ENCODE results near the gene ZC2HC1C. TPM values are rescaled to one million over a fixed set of nuclear protein-coding genes. Genes with fewer than 3 reads are reported as not detected.

ZC2HC1C gene
- total RNA-seq, 2 experiments from 2014 or later: 0.64 to 0.86 TPM

GRCh38 chr14:75081660-75082229 is 12.3 kb downstream of the ZC2HC1C start:
- intact Hi-C loops (cut with micrococcal nuclease): no loop called here
- no peak overlapping the region for H3K4me3 Mint-ChIP-seq

DNA sequence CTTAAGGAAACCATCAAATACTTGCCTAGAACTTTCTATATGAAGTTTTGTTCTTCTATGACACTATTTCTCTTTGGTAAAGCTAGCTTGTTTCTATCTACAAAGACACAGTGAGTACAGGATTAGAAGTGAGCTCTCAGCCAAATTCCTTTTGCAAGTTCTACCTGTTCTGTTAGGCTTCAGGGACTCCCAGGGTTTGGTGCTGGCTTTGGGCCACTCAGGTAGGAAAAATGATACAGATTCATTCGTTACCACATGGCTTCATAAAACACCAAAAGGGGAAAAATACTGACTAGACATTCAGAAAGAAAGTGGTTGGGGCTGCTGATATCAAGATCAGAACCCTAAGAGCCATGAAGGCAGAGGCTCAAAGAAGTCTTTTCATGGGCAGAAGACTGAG is 13.8 kb downstream of the ZC2HC1C start:
- Mint-ChIP-seq H3K27me3 (ENCODE audit: low read depth) (no peaks in the 10 kb centered on the region), H3K27ac (no peak overlapping the region), H3K4me3 (no peak overlapping the region), H3K9me3 (no peaks in the 10 kb centered on the region), H3K36me3 (ENCODE audit: low read depth) (peaks cover 13% of the 10 kb centered on the region), H3K4me1 (ENCODE audit: low read depth) (no peaks in the 10 kb centered on the region)
- no peak for DNase-seq
- intact Hi-C loops (cut with micrococcal nuclease): no loop called here
- CTCF ChIA-PET: interaction anchor here (1.4 kb wide), 1 partner anchor 136 kb away, joined by 3 read pairs; no protein-coding TSS in a partner anchor

More at GRCh38 chr14:75081660-75082229, 12.3 kb downstream of the ZC2HC1C start:
- Mint-ChIP-seq H3K4me1 (ENCODE audit: low read depth) (no peaks in the 10 kb centered on the region), H3K27me3 (ENCODE audit: low read depth) (no peaks in the 10 kb centered on the region), H3K27ac (no peak overlapping the region), H3K36me3 (ENCODE audit: low read depth) (peaks cover 9% of the 10 kb centered on the region), H3K9me3 (no peaks in the 10 kb centered on the region)
- no peak for DNase-seq
- CTCF ChIA-PET: no interaction called here

DNA sequence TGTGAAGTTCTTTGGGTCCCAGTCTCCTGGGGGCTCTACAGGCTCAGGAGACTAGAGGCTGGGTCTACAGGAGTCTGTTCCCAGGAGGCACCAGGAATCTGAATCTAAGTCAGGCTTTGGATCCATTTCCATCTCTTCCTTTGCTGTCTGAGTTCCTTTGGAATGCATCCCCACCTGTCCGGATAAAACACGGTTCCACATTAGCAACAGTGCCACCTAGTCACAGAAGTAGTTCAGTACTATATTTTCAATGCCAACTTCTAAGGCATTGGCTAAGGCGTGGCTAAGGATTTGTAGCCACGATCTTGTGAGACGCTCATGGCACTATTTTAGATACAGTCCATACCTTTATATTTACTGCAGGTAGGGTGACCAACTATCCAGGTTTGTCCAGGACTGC is 15.1 kb downstream of the ZC2HC1C start:
- H3K36me3 Mint-ChIP-seq (ENCODE audit: low read depth): peaks cover 13% of the 10 kb centered on the region
- intact Hi-C loops (cut with micrococcal nuclease): no loop called here

DNA sequence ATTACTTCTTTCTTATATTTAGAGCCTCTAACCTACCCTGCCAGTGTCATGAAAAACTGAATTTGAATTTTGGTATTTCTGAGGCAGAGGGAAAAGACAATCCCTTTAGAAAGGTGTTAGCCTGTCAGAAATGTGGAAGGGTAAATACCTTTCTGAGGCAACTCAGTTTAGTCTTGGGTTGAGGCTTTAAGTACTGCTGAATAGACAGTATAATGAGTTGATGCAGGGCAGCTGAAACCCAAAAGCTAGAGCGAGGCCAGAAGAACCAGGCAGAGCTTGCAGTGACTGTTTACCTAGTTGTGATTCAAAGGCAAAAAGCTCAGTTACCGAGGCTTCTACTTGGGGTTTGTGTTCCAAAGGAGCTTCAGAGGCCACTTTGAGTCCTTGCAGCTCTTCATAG is 18.7 kb downstream of the ZC2HC1C start:
- intact Hi-C loops (cut with micrococcal nuclease): loop anchor here (1.0 kb wide), 3 partner anchors 142 to 227 kb away; no protein-coding TSS in a partner anchor
- H3K27ac Mint-ChIP-seq: no peak overlapping the region
- no peak for DNase-seq

More for the DNA sequence above, 15.1 kb downstream of the ZC2HC1C start:
- no peak overlapping the region for H3K27ac Mint-ChIP-seq
- H3K4me1 Mint-ChIP-seq (ENCODE audit: low read depth): no peaks in the 10 kb centered on the region
- H3K4me3 Mint-ChIP-seq: no peak overlapping the region
- DNase-seq: no peak
- CTCF ChIA-PET: interaction anchor here (1.7 kb wide), 1 partner anchor 223 kb away, joined by 4 read pairs; no protein-coding TSS in a partner anchor
- H3K9me3 Mint-ChIP-seq: no peaks in the 10 kb centered on the region
- no peaks in the 10 kb centered on the region for H3K27me3 Mint-ChIP-seq (ENCODE audit: low read depth)

DNA sequence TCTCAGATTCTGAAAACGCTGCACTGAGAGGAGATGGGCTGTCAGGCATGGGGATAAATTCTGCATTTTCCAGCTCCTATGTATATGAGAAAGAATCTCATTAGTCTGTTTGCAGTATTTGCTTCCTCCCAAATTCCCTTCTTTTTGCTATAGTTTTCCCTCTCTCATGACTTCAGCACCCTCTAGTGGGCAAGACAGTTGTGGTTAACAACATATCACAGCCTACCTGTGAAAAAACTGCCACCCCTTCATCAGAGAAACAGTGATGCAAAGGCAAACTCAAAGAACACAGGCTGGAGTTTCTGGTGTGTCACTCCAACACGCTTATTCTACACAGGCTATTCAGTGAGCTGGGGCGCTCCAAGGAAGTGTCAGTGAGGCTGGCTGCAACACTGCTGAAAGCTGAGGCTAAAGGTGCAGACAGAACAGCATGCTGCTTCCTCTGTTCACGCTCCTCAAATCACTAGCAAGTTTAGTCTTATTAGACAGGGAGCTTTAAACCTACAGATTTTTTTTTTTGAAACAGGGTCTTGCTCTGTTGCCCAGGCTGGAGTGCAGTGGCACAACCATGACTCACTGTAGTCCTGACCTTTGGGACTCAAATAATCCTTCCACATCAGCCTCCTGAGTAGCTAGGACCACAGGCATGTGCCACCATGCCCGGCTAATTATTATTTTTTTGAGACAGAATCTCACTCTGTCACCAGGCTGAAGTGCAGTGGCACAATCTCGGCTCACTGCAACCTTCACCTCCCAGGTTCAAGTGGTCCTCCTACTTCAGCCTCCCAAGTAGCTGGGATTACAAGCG is 19.3 kb downstream of the ZC2HC1C start:
- no peaks in the 10 kb centered on the region for H3K27me3 Mint-ChIP-seq (ENCODE audit: low read depth)
- no peak overlapping the region for H3K4me3 Mint-ChIP-seq
- CTCF ChIA-PET: interaction anchor here (0.6 to 6.8 kb wide), 54 partner anchors 10 to 480 kb away, joined by 3 to 75 read pairs (median 4); partner anchors contain the start of genes ACYP1, EIF2B2, MLH3 and PROX2
- H3K9me3 Mint-ChIP-seq: no peaks in the 10 kb centered on the region
- peaks cover 12% of the 10 kb centered on the region for H3K36me3 Mint-ChIP-seq (ENCODE audit: low read depth)
- H3K4me1 Mint-ChIP-seq (ENCODE audit: low read depth): no peaks in the 10 kb centered on the region
- no peak overlapping the region for H3K27ac Mint-ChIP-seq
- DNase-seq: peak; percentile 62
- intact Hi-C loops (cut with micrococcal nuclease): loop anchor here (1.0 kb wide), 3 partner anchors 142 to 227 kb away; no protein-coding TSS in a partner anchor

More for the DNA sequence above, 18.7 kb downstream of the ZC2HC1C start:
- H3K9me3 Mint-ChIP-seq: no peaks in the 10 kb centered on the region
- H3K4me3 Mint-ChIP-seq: no peak overlapping the region
- no peaks in the 10 kb centered on the region for H3K4me1 Mint-ChIP-seq (ENCODE audit: low read depth)
- CTCF ChIA-PET: interaction anchor here (0.6 to 6.8 kb wide), 47 partner anchors 10 to 477 kb away, joined by 3 to 75 read pairs (median 4); partner anchors contain the start of genes ACYP1, EIF2B2, PROX2 and ZC2HC1C
- H3K27me3 Mint-ChIP-seq (ENCODE audit: low read depth): no peaks in the 10 kb centered on the region
- peaks cover 12% of the 10 kb centered on the region for H3K36me3 Mint-ChIP-seq (ENCODE audit: low read depth)

- peaks cover 19% of the 10 kb centered on the region for H3K36me3 Mint-ChIP-seq (ENCODE audit: low read depth)
- intact Hi-C loops (cut with micrococcal nuclease): no loop called here
- H3K27me3 Mint-ChIP-seq (ENCODE audit: low read depth): no peaks in the 10 kb centered on the region
- no peaks in the 10 kb centered on the region for H3K9me3 Mint-ChIP-seq
- DNase-seq: no peak
- no peak overlapping the region for H3K4me3 Mint-ChIP-seq
- H3K27ac Mint-ChIP-seq: no peak overlapping the region
- CTCF ChIA-PET: interaction anchor here (0.6 to 6.8 kb wide), 6 partner anchors 144 to 744 kb away, joined by 3 to 75 read pairs (median 4); no protein-coding TSS in a partner anchor
- no peaks in the 10 kb centered on the region for H3K4me1 Mint-ChIP-seq (ENCODE audit: low read depth)
Measured at GRCh38 chr14:75090353-75090752, 20.9 kb downstream of the ZC2HC1C start.

- Mint-ChIP-seq H3K36me3 (ENCODE audit: low read depth) (peaks cover 14% of the 10 kb centered on the region), H3K4me3 (no peak overlapping the region), H3K27ac (no peak overlapping the region), H3K9me3 (no peaks in the 10 kb centered on the region), H3K27me3 (ENCODE audit: low read depth) (no peaks in the 10 kb centered on the region), H3K4me1 (ENCODE audit: low read depth) (no peaks in the 10 kb centered on the region)
- no peak for DNase-seq
- CTCF ChIA-PET: interaction anchor here (0.6 to 6.8 kb wide), 5 partner anchors 122 to 745 kb away, joined by 3 to 75 read pairs (median 3); no protein-coding TSS in a partner anchor
- intact Hi-C loops (cut with micrococcal nuclease): no loop called here
Measured at GRCh38 chr14:75091251-75091650, 21.8 kb downstream of the ZC2HC1C start.

GRCh38 chr14:75092698-75093097 is 23.3 kb downstream of the ZC2HC1C start:
- no peaks in the 10 kb centered on the region for H3K9me3 Mint-ChIP-seq
- no peak overlapping the region for H3K4me3 Mint-ChIP-seq
- intact Hi-C loops (cut with micrococcal nuclease): no loop called here
- CTCF ChIA-PET: no interaction called here
- peaks cover 11% of the 10 kb centered on the region for H3K36me3 Mint-ChIP-seq (ENCODE audit: low read depth)
- no peak for DNase-seq
- no peak overlapping the region for H3K27ac Mint-ChIP-seq
- no peaks in the 10 kb centered on the region for H3K27me3 Mint-ChIP-seq (ENCODE audit: low read depth)
- H3K4me1 Mint-ChIP-seq (ENCODE audit: low read depth): no peaks in the 10 kb centered on the region

DNA sequence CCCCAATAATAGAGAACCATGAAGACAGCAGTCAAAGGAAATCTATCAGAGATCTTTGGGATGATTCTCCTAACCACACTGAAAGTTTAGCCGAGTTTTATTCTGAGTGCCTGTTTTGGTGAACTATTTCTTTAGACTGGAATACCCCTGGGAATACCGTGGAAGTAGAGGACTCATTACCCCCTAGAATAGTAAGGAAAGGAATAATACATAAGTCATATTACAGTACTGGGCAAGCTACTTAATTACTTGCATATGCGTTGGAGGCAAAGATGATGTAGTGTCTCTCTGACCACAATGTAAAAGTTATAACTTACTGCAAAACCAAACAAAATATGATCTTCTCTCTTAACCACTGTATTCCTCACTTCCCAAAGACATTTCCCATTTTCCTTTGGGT is 25.5 kb downstream of the ZC2HC1C start:
- H3K27me3 Mint-ChIP-seq (ENCODE audit: low read depth): no peaks in the 10 kb centered on the region
- peaks cover 18% of the 10 kb centered on the region for H3K36me3 Mint-ChIP-seq (ENCODE audit: low read depth)
- H3K27ac Mint-ChIP-seq: no peak overlapping the region
- CTCF ChIA-PET: no interaction called here
- H3K4me3 Mint-ChIP-seq: no peak overlapping the region
- intact Hi-C loops (cut with micrococcal nuclease): no loop called here
- no peaks in the 10 kb centered on the region for H3K4me1 Mint-ChIP-seq (ENCODE audit: low read depth)
- DNase-seq: no peak
- no peaks in the 10 kb centered on the region for H3K9me3 Mint-ChIP-seq

GRCh38 chr14:75095690-75096089 is 26.2 kb downstream of the ZC2HC1C start:
- Mint-ChIP-seq H3K27ac (no peak overlapping the region), H3K27me3 (ENCODE audit: low read depth) (no peaks in the 10 kb centered on the region), H3K36me3 (ENCODE audit: low read depth) (peaks cover 19% of the 10 kb centered on the region), H3K4me3 (no peak overlapping the region), H3K9me3 (no peaks in the 10 kb centered on the region), H3K4me1 (ENCODE audit: low read depth) (no peaks in the 10 kb centered on the region)
- intact Hi-C loops (cut with micrococcal nuclease): no loop called here
- DNase-seq: no peak
- CTCF ChIA-PET: interaction anchor here (0.6 kb wide), 1 partner anchor 23 kb away, joined by 3 read pairs; no protein-coding TSS in a partner anchor

- DNase-seq: no peak
- H3K36me3 Mint-ChIP-seq (ENCODE audit: low read depth): peaks cover 19% of the 10 kb centered on the region
- no peak overlapping the region for H3K4me3 Mint-ChIP-seq
- no peaks in the 10 kb centered on the region for H3K9me3 Mint-ChIP-seq
- CTCF ChIA-PET: interaction anchor here (0.9 to 1.0 kb wide), 2 partner anchors 11 to 236 kb away, joined by 3 to 4 read pairs; no protein-coding TSS in a partner anchor
- H3K4me1 Mint-ChIP-seq (ENCODE audit: low read depth): no peaks in the 10 kb centered on the region
- no peak overlapping the region for H3K27ac Mint-ChIP-seq
- H3K27me3 Mint-ChIP-seq (ENCODE audit: low read depth): no peaks in the 10 kb centered on the region
- intact Hi-C loops (cut with micrococcal nuclease): no loop called here
Measured at GRCh38 chr14:75096959-75097358, 27.5 kb downstream of the ZC2HC1C start.

GRCh38 chr14:75098212-75098611 is 28.8 kb downstream of the ZC2HC1C start:
- Mint-ChIP-seq H3K27ac (no peak overlapping the region), H3K4me3 (no peak overlapping the region), H3K9me3 (no peaks in the 10 kb centered on the region), H3K27me3 (ENCODE audit: low read depth) (no peaks in the 10 kb centered on the region), H3K4me1 (ENCODE audit: low read depth) (no peaks in the 10 kb centered on the region), H3K36me3 (ENCODE audit: low read depth) (peaks cover 21% of the 10 kb centered on the region)
- CTCF ChIA-PET: interaction anchor here (0.8 to 1.3 kb wide), 3 partner anchors 10 to 153 kb away, joined by 3 to 5 read pairs (median 4); no protein-coding TSS in a partner anchor
- intact Hi-C loops (cut with micrococcal nuclease): no loop called here
- DNase-seq: no peak
